Effector CD8-positive, alpha-beta T cell (primary cell): ENCODE measurements around the gene UBE2QL1.

Source experiments
- DNase-seq: peaks from one replicate; lab custom pipeline; 2025; lab: John Stamatoyannopoulos, UW

The UBE2QL1 gene

DNA sequence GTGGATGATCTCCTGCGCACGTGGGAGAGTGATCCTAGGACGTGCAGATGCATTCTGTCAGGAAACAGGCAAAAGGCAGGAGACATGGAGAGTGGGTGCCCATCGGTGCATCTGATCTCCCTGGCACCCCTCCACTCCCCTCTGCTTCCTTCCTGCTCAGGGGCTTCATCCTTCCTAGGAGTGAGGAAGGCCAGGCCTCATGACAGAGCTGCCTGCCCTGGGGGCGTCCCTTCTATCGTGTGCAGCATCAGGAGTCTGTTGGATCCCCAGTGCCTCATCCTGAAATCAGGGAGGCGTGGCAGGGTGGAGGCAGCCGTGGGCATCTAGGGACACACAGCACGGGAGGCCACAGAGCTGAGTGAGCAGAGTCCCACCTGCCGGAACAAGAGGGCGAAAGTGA is 30.1 kb downstream of the UBE2QL1 start:
- DNase-seq: no peak

DNA sequence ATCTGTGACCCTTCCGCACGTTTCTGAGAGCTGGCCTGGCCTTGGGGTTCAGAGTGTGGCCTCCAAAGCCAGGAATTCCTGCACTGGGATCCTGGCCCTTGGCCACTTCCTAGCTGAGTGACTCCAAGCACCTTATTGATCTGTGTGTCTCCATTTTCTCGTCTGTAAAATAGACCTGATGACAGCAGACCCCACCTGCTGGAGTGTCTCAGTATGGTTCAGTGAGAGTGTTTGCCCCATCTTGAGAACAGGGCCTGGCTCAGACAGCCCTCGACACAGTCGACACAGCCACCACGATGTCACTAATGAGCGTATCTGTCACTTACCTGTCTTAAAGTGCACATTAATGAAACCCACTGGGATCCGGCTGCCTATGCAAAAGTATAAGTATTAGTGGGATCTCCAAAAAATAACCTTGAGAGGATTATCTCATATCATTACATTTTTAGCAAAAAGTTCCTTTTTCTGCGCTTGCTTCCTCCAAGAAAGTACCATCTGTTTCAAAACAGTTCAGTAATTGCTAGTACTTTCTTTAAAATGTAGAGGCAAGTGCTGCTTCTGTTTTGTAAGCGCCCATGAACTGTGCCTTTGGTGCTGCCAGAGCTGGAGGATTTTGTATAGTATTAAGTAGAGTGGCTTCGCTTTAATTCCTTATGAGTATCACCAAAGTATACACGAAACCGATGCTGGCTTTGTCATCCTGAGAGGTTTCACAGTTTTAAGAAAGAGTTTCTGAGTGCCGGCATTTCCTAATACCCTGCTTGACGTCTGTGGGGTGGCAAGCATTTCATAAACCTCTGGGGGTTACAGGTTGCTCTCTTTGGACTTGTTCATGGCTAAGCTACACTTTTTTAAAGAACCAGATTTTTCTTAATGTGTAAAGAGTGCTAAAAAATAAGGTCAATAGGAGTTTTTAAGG is 31.7 kb downstream of the UBE2QL1 start:
- no peak for DNase-seq

DNA sequence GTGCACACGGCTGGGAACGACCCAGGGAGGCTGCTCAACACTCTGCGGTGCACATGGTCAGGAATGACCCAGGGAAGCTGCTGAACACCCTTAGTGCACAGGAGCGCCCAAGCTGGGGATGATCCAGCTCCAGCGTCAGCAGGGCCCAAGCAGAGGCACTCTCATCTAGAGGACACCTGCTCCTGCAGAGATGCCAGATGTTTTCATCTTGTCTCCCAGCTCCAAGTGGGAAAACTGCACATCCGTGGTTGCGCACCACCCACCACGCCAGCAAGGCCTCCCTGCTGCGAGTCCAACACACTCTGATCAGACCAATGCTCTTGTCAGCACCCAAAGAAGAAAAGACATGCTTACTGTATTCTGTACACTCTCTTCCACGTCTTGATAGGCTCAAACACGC is 34.1 kb downstream of the UBE2QL1 start:
- no peak for DNase-seq

DNA sequence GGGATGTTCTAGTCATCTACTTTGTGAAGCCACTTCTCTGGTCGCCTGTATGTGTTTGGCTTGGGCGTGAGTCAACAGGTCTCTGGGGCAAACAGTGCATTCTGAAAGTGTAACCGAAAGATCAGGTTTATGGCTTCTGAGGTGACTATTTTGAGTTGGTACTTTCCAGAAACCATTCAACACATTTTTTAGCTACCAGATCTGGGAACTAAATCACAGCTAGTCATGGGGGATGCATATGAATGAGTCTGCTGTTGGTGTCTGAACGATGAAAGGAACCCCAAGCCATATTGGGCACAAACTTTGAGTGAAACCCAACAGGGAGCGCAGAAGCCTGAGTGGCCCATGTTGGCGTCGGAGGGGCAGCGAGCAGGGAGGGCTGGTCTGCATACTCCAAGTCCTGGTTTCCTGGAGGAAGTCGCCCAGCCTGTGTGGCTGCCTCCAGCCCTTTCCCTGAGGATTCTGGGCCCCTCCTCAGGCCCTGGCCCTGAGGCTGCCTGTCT is 35.3 kb downstream of the UBE2QL1 start:
- no peak for DNase-seq

DNA sequence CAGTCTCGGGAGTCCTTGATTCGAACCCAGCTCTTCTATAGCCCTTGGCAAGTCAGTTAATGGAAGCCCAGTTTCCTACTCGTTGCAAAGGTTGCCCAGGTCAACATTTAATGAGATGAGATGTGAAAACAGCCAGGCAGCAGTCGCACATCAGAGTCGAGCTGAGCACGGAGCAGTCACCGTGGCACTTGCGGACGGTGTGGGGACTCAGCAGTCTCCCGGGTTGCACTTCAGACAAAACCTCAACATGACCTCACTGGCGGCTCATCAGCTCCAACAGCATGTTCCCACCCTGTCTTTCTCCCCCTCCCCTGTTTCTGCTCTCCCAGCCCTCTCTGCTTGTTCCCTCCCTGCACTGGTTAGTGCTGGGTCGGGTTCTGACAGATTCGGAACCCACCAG is 35.8 kb downstream of the UBE2QL1 start:
- DNase-seq: no peak

DNA sequence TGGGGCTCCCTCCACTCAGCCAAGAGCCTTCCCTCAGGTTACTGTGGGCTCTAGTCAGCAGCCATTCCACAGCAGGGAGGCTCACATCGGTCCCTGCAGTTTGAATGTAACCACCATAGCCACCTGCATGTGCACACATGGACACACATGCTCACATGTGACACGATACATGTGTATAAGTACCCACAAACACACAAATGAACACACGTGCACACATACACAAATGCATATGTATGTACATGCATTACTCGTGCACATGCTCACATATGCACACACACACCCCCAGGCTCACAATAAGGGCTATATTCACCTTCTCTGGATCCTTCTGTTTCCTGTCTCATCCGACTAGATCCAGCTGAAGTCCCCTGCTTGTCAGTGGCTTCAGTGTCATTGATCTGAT is 36.2 kb downstream of the UBE2QL1 start:
- DNase-seq: no peak

DNA sequence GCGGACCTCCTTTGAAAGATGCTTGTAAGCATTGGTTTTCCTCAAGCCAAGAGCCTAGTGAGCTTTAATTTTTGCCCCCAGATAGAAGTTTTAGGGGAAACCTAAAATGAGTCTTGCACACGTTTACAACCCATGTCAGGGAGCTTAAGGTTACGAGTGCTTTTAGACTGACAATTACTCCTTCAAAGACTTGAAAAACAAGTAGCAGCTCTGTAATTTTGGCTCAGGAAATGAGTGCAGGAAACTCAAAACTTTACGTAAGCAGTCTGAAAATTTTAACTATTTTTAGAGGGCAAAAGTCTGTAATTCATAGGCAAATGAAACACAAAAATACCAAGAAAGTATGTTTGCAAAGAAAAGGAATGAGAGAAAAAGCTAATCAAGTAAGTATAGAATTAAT is 36.8 kb downstream of the UBE2QL1 start:
- DNase-seq: no peak

DNA sequence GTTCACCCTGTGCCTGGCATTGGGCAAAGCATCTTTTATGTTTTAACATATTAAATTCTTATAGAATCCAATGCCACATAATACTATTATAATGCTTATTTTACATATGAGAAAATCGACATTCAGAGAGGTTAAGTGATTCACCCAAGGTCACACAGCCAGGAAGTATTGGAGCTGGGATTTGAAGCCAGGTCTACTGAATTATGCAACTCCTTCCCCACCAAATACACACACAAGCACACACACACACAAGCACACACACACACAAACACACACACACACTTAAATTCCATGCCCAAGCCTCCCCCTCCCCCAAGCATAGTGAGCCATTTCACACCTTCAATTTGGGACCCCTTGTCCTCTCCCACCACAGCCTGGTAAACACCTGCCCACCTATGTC is 37.4 kb downstream of the UBE2QL1 start:
- no peak for DNase-seq

DNA sequence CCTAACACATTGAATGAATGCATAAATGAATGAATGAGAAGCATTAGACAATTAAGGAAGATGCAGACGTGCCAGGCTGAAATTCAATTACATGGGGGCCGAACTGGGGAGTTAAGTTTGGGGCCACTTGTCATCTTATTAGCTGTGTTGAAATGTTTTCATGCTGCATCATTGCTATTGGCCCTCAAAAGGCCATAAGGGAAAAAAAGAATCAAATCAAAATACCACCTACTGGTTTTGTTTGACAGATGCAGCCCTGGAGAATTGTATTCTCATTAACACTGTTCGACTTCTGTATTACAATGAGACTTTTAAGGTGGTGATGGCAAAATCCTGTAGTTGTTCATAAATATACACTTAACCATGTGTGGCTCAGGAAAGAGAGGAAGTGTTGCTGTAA is 38.4 kb downstream of the UBE2QL1 start:
- DNase-seq: no peak

DNA sequence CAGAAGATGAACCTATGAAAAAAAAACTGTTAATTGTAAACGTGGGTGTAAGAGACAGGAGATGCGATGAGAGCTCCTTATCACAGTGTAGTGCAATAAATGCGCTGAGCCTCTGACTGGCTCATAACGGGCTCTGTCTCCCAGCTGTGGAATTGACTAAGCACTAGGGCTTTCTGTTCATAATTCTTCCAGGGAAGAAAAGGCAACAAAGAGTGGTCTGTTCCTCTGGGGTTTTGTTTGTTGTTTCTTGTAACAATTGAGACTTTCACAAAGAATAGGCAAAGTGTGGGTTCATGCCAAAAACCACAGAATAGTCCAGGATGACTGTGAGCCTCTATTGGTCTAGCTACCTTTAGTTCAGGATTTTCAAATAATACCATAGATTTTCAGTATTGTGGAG is 39.4 kb downstream of the UBE2QL1 start:
- no peak for DNase-seq

DNA sequence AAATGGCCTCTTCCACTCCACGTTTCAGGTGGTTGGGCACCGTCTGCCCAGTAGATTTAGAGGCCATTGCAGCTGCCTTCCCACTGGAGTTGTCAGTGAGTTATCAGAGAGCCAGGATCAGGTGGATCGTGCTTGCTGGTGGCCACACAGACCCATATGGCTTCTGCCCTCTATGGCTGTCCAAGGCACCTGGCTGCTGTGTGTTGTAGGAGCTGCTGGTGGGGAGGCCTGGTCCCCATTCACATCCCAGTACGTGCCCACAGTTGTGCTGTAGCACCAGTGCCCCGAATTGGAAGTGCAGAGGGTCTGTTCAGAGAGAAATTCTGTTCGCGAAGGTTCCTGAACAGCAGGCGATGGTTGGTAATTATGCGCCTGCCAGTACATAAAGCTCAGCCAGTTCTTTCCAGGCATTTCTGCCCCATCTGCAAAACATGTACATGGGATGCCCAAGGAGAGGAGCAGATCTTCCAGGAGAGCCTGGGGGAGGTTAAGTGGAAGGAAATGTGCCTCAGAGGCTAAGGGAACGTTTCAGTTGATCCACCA is 41.1 kb downstream of the UBE2QL1 start:
- no peak for DNase-seq

DNA sequence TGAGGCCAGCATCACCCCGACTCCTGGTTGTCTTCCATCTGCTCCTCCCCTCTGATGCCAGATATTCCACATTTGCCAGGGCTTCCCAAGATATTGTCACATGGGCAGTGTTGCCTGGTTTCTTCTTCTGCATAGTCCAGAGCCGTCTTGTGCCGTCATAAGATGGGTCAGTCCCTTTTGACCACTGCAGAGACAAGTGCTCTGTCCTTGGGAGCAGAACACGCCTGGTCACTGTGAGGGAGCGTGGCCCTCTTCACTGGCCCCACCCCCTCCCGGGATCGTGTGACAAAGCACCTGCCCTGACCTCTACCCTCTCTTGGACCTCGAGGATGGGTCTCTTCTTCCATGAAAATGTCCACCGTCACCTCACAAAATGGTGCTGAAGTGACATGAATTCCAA is 41.6 kb downstream of the UBE2QL1 start:
- no peak for DNase-seq

DNA sequence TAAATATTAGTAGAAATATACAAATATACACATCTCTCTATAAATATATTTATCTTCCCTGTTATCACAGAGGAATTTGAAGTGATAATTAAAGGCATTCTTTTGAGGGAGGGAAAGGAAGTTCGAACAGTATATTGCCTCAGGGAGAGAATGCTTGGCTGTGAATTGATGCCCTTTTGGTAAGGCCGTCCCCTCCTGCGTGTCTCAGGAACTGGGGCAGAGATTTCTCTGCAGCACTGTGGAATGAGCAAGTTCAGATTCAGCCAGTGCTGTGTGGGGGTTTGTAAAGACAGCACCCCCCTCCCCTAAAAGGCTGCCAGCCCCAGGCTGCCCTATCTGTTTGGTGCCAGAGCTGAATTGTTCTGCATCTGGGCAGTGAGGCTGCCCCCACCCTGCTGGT is 42.0 kb downstream of the UBE2QL1 start:
- no peak for DNase-seq

DNA sequence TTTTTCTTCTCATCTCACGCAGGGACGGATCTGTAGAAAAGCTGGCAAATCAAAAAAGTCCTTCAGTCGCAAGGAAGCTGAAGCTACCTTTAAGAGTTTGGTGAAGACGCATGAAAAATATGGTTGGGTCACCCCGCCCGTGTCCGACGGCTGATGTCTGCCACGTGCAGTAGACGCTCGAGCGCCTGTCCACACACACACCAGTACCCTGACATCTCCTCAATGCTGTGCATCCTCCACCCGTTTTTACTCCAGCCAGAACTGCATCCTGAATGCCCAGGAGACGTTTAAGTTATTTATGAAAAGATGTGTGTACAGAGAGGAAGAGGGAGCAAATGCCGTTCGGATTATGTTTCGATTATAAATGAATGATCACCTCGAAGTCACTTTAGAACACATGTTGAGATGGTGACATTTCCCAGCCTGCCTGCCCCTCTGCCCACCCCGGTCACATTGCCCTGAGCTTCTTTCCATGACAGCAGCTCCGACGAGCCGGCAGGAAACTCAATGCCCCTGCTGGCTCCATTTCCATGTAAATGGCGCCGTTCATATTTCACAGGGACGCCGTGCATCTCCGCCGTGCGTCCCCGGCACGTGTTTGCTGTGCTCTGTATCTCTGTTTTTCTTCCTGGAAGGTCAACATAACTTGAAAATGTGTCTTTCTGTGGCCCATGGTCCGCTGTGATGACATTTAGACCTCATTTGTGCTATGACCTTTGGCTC is 42.7 kb downstream of the UBE2QL1 start:
- DNase-seq: no peak

DNA sequence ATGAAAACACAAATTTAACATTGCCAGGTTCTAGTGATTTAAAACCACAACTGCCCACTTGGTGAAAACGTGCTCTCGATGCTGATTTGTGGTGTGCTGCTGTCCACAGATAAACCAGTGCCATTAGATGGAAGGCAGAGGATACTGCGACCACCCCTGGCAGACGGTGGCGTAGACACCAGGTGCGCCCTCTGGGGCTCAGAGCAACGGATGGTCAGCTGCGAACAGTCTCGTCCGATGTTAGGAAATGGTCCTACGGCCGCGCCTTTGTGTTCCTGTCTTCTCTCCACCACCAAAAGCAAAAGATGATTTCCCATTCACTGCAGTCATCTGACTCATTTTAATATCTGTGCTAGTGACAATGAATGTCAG is 43.2 kb downstream of the UBE2QL1 start:
- no peak for DNase-seq

DNA sequence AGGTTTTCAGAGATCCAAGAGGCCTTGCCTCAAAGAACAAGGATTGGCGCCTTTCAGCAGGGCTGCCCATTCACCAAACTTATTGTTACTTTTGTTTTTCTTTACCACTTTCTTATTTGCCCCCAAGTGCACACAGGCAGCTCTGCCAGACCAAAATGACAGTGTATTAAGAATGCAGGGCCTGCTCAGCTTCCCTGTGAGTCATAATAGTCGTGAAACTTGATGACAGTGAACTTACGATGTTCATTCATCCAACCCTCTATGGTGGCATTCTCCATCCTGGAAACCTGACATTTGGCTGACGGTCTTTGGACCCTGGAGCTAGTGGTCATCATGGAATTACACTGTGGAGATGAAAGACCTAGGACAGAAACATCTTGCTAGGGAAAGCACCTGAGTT is 44.3 kb downstream of the UBE2QL1 start:
- no peak for DNase-seq

DNA sequence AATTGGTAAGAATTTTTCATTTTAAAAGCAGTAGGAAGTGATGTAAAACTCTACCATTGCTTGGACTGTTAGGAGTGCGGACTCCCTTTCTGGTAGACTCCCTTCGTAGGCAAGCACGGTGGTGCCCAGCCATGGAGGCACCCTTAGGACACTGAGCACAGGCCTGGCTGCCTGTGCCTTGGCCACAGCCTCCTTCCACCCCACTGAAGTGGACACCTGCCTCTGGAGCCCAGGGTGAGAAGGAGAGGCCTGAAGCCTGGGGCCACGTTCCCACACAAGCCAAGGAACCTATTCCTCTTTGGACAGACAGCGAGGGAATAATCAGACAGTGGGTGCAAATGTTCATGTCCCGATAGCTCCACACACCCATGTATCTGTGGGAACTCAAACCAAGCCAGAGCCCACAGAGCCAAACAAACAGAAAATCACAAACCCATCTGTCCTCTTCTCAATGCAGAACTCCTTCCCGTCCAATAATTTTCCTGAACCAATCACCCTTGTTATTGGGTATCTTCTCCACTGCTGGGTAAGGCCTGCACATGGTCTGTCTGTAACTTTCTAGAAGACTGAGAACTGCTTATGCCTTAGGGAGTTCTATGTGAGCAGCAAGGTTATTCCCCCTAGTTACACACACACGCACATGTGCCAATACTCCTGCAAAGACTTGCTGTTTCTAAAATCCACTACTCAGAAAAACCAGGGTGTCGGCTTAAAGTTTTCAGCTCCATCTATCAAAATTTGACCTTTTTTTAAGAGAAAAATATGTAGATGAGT is 45.2 kb downstream of the UBE2QL1 start:
- no peak for DNase-seq

DNA sequence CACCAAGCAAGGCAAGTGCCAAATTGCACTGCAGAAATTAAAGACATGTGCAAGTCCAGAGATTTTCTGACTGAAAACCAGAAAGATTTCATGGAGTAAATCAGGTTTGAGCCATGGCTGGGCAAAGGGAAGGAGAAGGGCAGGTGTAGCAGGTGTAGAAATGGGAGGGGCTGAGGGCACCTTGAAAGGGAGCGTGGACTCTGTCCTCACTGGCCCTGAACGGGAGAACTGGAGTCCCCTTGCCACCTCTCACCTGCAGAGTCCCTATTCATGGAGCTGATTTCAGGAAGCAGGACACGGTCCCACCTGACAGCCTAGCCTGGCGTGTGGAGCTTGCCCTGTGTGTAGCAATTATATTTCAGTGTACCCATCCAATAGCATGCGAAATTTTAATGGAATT is 46.3 kb downstream of the UBE2QL1 start:
- DNase-seq: no peak

DNA sequence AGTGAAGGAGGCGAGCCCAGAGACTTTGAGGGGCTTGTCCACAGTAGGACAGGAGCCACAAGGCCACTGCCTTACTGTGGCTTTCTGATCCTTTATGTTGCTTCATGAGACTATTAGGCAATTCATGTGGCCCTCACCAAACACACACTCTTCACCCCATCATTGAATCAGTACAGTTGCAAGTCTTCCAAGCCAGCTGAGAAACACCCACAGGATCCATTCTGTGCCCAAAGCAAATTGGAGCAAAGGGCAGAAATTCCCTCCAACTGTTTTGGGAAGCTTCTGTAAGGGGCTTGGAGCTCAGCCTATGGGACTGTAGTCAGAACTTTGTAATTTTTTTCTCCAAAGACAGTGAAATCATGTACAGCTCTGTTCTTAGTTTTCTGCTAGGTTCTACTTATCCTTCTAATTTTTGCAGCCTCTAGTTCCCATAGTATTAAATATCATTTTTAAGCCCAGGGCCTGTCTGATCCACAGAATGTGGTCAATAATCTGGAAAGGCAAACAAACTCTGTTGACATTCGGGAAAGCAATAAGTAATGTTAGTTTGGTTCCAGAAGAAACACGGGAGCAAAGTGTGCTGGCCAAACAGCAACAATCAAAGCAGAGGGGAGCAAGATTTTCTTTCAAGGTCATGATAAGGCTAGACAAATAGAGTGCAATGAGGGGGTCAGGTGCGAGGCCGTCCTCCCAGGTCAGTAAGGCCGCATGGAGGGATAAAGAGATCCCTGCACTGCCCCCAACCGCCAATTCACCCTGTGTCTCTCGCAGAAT is 47.0 kb downstream of the UBE2QL1 start:
- DNase-seq: no peak

DNA sequence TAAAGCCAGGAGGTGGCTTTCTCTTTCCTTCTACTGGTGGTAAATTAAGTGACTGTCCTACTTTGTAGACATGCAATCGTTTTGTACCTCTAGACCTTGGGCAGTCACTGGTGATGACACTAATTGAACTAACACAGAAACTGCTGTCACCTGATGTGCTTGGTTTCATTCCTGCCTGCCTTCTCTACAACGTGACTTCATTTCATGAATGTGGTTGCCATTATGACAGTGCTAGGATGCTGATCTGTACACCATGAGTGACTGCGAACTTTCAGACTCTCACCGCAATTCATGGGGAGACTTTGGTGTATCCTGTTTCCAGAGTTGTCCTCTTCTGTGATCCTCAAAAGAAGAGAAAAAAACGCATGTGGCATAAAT is 47.5 kb downstream of the UBE2QL1 start:
- DNase-seq: no peak

DNA sequence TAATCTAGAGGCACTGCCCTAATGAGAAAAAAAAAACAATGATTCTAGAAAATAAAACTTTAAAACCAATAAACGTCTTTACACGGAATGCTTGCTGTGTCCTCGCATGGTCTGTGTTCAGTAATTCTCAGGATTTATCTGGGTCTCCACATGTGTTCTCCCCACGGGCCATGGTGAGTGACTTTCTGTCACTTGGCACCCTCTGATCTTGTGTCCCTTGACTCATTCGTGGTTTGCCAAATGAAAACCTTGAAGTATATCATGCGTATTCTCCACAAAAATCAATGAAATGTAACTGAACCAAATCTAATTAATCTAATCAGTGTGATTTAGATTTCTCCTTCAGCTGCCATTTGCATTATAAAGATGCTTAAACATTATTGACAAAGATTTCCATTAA is 48.0 kb downstream of the UBE2QL1 start:
- DNase-seq: no peak
